Activated CD4-positive, CD25-positive, alpha-beta regulatory T cell treated with anti-CD3 and anti-CD28 coated beads, Interleukin-2, amount 50 U/mL, for 24 hours (primary cell): ENCODE measurements around the gene MRPS24.
"Not testable (repeated sequence)": the region's sequence is repeated elsewhere in the genome, so short reads cannot be mapped to it uniquely, and the experiment has no call there.

Experiments
- ATAC-seq, 2 donors: fragments of 150-1000 bp; cut with Tn5 transposase; one replicate each; pipeline ENCODE4 v1.10.0; 2021; ENCODE audit warnings: mild to moderate bottlenecking in 1 of 2, moderate library complexity in 1 of 2

Gene MRPS24

DNA sequence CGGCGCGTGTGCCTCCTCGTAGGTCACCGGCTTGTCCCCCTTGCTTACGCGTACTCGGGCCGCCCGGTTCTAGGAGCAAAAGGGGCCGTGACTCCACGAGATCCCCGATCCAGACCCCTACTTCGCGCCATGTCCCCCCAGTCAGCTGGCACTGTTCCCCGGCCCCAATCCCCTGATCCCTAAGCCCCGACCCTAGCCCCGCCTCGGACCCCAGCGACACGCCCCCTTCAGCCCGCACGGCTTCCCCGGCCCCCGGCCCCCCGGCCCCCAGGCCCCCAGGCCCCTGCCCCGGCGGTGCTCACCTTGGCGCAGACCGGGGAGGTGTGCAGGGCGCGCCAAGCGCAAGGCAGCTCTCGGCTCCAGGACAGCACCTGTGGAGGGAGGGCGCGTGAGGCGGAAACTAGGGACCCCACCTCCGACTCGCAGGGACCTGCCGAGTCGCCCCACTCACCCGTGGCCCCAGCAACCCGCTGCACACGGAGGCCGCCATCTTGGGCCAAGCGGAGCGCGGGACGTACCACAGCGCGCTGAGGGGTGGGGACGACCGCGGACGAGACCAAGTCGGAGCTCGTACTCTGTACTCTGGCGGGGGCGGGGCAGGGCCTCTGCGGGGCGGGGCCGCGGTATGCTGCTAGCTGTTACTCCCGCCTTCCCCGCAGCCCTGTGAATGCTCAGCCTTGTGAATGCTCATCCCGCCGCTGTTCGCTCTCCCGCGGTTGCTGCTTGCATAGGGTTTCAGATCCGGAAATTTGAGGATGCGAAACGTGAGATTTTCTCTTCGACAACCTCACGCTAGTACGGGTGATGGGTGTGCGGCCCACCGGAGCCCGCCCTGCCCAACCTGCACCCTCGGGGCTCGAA is at the start of gene MRPS24:
Gene MRPS24 (minus strand): TSS at position 512 of the 861 bp plus-strand sequence. CDS start 22 bp downstream, at position 490.
- ATAC-seq, result peak; percentile 98 to 99

GRCh38 chr7:43915907-43916306 is 46.6 kb upstream of the MRPS24 start:
- no peak for ATAC-seq

DNA sequence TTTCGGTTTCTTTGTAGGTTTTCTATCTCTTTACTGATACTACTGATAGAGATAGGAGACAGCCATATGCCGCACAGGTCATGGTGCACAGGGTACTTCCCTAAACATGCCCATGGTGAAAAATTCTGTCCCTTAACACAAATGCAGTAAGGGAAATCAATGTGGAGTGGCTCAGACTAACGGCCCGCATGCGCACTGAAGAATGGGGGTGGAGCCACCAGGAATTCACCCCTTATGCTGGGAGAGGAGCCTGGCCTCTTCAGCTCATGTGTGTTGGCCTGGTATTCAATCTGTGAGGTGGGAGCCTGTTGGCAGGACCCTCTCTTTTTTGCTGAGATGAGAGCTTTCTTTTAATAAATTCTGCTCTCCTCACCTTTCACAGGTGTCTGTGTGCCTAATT is 45.5 kb upstream of the MRPS24 start:
- no peak for ATAC-seq

DNA sequence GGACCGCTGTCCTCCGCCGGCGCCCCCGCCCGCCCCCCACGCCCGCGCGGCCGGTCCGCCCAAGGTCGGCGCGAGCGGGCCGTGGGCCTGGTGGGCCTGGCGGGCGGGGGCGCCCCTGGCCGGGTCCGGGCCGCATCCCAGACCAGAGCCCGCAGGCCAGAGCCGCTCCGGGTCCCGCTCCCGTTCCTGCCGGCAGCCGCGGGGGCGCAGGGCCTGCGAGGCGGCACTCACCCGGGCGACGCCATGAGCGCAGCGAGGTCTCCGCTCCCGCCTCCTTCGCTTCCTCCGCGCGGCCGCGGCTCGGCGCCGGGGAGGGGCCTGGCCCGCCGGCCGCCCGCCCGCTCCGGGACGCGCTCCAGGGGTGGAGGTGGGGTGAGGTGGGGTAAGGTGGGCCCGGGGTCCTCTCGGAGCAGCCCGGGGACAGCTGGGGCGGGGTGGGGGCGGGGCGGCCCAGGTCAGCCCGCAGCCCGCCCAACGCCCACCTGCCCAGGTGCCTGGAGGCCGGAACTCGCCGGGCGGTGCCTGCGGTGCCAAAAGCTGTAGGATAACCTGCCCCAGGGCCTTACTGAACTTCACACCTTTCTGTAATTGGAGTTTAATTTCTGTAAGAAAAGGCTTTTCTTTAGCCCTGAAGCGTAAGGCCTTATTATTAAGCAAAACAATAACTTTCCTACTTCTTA is 37.2 kb upstream of the MRPS24 start, which contains the start of gene URGCP:
Gene URGCP (minus strand): TSS at position 266 of the 680 bp plus-strand sequence. CDS start 21 bp downstream, at position 245.
- peak; percentile 79 to 80 for ATAC-seq

GRCh38 chr7:43905956-43906330 is 36.6 kb upstream of the MRPS24 start:
- peak; percentile 16 to 17 for ATAC-seq

DNA sequence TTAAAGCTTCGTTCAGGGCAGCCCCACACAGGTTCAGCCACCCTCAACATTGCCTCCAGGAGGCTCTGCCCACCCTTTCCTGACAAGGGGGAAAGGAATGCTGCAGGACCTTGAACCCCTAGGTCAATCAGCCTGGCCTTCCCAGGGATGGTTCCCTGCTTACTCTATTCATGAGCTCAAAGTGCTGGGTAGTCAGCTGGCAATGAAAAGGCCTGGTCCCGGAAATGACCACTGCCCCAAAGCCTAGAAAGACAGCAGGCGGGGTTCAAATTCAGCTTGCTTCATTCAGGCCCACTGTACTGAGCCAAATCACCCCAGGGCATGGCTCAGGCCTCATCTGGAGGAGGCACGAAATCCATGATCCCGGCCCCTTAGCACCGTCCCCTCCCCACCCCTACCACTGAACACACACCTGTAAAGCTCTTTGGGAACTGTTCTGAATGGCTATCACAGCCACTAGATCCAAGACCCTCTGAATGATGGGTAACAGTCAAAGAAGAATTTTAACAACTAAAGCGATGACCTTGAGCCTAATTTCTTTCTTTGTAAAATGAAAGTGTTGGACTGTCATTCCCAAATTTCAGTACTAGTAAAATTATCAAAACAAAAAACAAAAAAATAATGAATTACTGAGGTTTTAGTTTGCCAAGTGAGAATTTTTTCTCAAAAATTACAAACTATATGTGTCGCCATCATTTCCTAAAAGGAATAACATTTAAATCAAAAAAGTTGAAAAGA is 36.1 kb upstream of the MRPS24 start:
- no peak for ATAC-seq

DNA sequence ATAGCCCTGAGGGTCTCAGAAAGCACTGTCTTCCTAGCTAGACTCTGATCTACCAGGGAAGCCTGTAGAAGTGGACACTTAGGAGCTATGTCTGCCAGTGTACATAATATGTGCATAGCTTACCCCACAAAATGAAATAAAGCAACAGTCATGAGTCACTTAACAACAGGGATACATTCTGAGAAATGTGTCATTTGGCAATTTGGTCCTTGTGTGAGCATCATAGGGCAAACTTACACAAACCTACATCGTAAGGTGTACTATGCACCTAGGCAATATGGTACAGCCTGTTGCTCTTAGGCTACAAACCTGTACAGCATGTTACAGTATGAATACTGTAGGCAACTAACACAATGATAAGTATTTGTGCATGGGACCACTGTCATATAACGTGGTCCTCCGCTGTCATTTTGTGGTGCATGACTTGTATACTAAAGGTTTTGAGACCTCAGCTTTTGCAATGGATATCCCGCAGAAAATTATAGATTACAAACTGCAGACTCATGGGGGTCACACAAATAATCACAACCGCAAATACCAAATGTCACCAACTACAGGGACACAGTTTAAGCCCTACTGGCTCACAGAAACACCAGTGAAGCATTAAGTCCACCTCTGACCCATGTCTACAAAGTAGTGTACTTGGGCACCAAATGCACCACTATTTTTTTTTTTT is 35.4 kb upstream of the MRPS24 start:
- peak; percentile 46 to 50 for ATAC-seq

DNA sequence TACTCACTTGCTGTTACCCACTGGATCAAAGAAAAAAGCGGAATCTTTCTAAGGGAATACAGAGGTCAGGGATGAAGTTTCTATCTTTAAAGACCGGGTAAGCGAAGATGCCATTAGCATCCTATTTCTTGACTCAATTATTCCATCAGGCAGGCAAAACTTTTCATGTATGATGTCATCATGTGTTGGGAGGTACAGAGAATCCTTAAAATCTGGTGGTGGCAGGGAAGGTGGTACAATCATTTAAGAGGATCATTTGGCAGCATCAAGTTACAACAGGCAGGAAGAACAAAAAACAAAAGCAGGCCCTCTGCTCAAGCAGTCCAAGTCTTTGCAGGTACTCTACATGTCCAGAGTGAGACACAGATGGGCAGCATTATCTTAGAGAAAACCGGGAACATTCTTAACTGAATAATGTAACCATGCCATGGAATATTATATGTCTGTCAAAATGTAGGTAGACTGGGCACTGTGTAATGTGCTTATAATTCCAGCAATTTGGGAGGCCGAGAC is 33.3 kb upstream of the MRPS24 start:
- no peak for ATAC-seq

- ATAC-seq, result not testable (repeated sequence)
These were observed 29.3 kb upstream of the MRPS24 start for GRCh38 chr7:43898571-43898970.

- ATAC-seq, result no peak
These were observed 26.6 kb upstream of the MRPS24 start for GRCh38 chr7:43895847-43896415.

GRCh38 chr7:43891069-43891955 is 22.0 kb upstream of the MRPS24 start:
- no peak for ATAC-seq

- no peak for ATAC-seq
These were observed 21.2 kb upstream of the MRPS24 start for GRCh38 chr7:43890468-43890867.

DNA sequence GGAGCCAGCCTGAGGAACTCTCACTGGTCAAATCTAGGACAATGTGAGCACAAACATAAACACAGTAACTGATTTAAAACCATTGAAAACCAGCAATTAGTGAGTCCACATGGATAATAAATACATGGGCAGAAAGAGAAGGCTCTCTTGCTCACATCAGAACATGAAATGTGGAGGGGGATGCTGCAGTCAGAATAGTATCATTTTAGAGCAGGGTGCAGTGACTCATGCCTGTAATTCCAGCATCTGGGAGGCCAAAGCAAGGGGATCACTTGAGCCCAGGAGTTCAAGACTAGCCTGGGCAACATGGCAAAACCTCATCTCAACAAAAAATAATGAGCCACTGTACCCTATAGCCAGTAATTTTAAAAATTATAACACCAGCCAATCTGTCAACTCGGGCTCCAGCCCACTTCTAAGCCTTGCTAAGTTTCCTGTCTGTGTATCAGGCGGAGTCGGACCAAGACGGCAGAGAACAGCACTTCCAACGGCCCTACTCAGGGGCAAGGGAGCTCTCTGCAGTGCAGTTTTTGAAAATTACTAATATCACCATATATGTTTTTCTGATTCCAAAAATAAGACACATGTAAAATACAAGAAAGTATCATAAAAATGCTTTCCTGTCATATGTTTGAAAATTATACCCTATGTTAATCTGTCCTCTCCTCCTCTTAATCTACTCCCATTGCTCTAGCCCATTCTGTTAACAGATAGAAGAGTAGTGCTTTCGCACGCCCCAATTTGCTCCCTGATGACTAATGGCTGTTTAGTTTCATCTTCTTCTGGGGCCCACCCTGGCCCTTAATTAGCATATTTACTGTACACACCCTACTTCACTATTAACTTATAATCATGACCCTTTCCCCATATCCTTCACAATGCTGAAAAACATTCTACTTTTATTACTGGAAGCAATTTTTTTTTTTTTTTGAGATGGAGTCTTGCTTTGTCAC is 20.0 kb upstream of the MRPS24 start:
- ATAC-seq, result peak; percentile 67 to 94

GRCh38 chr7:43884617-43885016 is 15.3 kb upstream of the MRPS24 start:
- ATAC-seq, result no peak

DNA sequence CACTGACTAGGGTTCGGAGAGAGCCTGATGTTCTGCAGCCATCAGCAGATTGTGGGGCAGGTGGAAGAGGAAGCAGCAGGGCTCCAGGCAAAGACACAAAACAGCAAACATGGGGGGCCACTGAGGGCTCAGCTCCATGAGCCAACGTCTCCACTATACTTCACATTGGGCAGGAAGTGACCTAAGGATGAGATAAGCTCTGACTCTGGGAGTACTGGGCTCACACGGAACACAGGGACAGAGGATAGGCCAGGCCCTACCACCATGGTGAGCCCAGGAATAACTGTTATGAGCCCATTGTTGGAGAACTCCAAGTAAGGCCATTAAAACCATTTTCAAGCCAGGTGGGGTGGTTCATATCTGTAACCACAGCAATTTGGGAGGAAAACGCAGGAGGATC is 14.9 kb upstream of the MRPS24 start:
- no peak for ATAC-seq

DNA sequence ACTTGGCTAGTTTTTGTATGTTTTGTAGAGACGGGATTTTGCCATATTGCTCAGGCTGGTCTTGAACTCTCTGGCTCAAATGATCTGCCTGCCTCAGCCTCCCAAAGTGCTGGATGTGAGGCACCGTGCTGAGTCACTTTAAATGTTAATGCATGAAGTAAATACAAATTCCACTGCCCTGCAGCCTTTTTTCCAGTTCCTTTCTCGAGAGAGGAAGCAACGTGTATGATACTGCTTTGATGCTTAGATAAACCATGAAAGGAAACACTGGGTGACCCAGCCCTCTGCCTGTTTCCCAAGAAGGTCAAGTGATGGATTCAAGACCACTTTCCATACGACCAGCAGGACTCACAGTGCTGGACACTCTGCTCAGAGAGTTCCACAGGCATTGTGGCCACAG is 11.3 kb upstream of the MRPS24 start:
- ATAC-seq, result no peak

GRCh38 chr7:43879477-43879876 is 10.2 kb upstream of the MRPS24 start:
- no peak for ATAC-seq

- ATAC-seq, result no peak
These were observed 9.6 kb upstream of the MRPS24 start for GRCh38 chr7:43878867-43879266.

GRCh38 chr7:43877968-43878864 is 8.9 kb upstream of the MRPS24 start:
- no peak for ATAC-seq
